K562 (cell line): ENCODE results near the gene CPNE2. TPM values are rescaled to one million over a fixed set of nuclear protein-coding genes. Genes with fewer than 3 reads are reported as not detected.

Experiments
- ATAC-seq: fragments of 200-7000 bp; cut with Tn5 transposase; 3 replicates; pipeline ENCODE4 v1.9.1; 2020; ENCODE audit warnings: moderate library complexity
- BruUV-seq: library from RNA; stranded (reverse); fragments of 400-500 nt; replicated peaks from 2 replicates; lab custom pipeline; 2021; lab: Mats Ljungman, UMichigan
- CTCF ChIA-PET: fragments of 300-600 bp; formaldehyde crosslinking; extraction: SDS; loops from one replicate; lab custom pipeline; 2021; ENCODE audit warnings: low intra/inter-chr PET ratio; lab: Yijun Ruan, JAX
- POLR2A ChIA-PET: fragments of 300-600, 350-650 bp; sonication (Branson Sonifier 250); formaldehyde crosslinking; extraction: SDS; loops from one replicate; lab custom pipeline; 2021; ENCODE audit warnings: antibody characterized with exemption, inconsistent platforms; lab: Yijun Ruan, JAX
- DNase-seq, 4 experiments: peaks; one replicate each; pipeline versions ENCODE4 v3.0.0 to v3.0.0-alpha.2; 2011 to 2018; ENCODE audit warnings: low spot score in 3 of 4, mixed read lengths in 3 of 4; ENCODE audit errors: extremely low read depth in 1 of 4
- FAIRE-seq: peaks from 2 replicates; lab custom pipeline; 2011; peaks lifted over from hg19 to GRCh38; lab: Jason Lieb, UNC
- H2AFZ ChIP-seq: 2 replicates; pipeline ENCODE4 v1.6.0; 2011; ENCODE audit warnings: low read depth, low read length, control low read depth, inconsistent platforms
- H3K27ac ChIP-seq: fragments of 200-600 bp; 3 replicates; pipeline ENCODE4 v1.8.0; 2011; ENCODE audit warnings: low read depth, mild to moderate bottlenecking, control low read depth, inconsistent platforms, low read length, moderate library complexity, mixed read lengths; ENCODE audit errors: extremely low read depth
- H3K27me3 ChIP-seq, 2 experiments: fragments of 300-600 bp in 1 of 2; 2 replicates in 1 of 2; 3 replicates in 1 of 2; pipeline versions ENCODE4 v1.6.0 to v1.8.0; 2011; ENCODE audit warnings: inconsistent platforms in 2 of 2, low read length in 2 of 2, mild to moderate bottlenecking in 1 of 2, mixed read lengths in 1 of 2, moderate library complexity in 1 of 2; ENCODE audit not compliant: control insufficient read depth in 2 of 2, insufficient read depth in 2 of 2
- H3K36me3 ChIP-seq: fragments of 300-600 bp; 3 replicates; pipeline ENCODE4 v1.8.0; 2011; ENCODE audit warnings: mild to moderate bottlenecking, low read length, inconsistent platforms; ENCODE audit not compliant: control insufficient read depth, insufficient read depth
- H3K4me1 ChIP-seq, 2 experiments: fragments of 200-600 bp in 1 of 2; replicated peaks in 1 of 2; 2 replicates in 1 of 2; 3 replicates in 1 of 2; pipeline versions ENCODE4 v1.5.1 to v1.8.0; 2011; ENCODE audit warnings: inconsistent platforms in 2 of 2, low read length in 2 of 2, mild to moderate bottlenecking in 1 of 2, mixed read lengths in 1 of 2, moderate library complexity in 1 of 2; ENCODE audit not compliant: control insufficient read depth in 2 of 2, insufficient read depth in 2 of 2
- H3K4me2 ChIP-seq: 2 replicates; pipeline ENCODE4 v1.6.1; 2011; ENCODE audit warnings: low read length, control low read depth, inconsistent platforms, mixed read lengths; ENCODE audit not compliant: insufficient read depth
- H3K4me3 ChIP-seq: fragments of 200-600 bp; sonication (generic), shearing (Covaris generic); 2 replicates; pipeline ENCODE4 v1.5.1; 2016; ENCODE audit warnings: control low read depth, inconsistent platforms
- H3K79me2 ChIP-seq: fragments of 200-600 bp; 3 replicates; pipeline ENCODE4 v1.8.0; 2011; ENCODE audit warnings: low read length, inconsistent platforms; ENCODE audit not compliant: control insufficient read depth, insufficient read depth
- H3K9ac ChIP-seq, 2 experiments: 2 replicates each; pipeline versions ENCODE4 v1.6.0 to v1.6.1; 2011; ENCODE audit warnings: low read depth in 2 of 2, low read length in 2 of 2, control low read depth in 1 of 2, inconsistent platforms in 1 of 2, mild to moderate bottlenecking in 1 of 2, mixed read lengths in 1 of 2; ENCODE audit not compliant: insufficient read depth in 1 of 2
- H3K9me1 ChIP-seq: one replicate; pipeline ENCODE4 v1.6.0; 2011; ENCODE audit warnings: inconsistent platforms, mild to moderate bottlenecking, low read length, moderate library complexity; ENCODE audit not compliant: control insufficient read depth, insufficient read depth
- H3K9me3 ChIP-seq: replicated peaks from 2 replicates; pipeline ENCODE4 v1.5.1; 2011; ENCODE audit warnings: low read depth, low read length, inconsistent platforms; ENCODE audit not compliant: control insufficient read depth, insufficient read depth
- H4K20me1 ChIP-seq: replicated peaks from 2 replicates; pipeline ENCODE4 v1.6.1; 2011; ENCODE audit warnings: low read length, inconsistent platforms, mixed read lengths; ENCODE audit not compliant: control insufficient read depth, insufficient read depth
- EGR1 ChIP-seq: fragments of 450-650 bp; conservative IDR thresholded peaks from 2 replicates; pipeline ENCODE4 v1.6.1; 2017; ENCODE audit warnings: mild to moderate bottlenecking
- GATAD2A ChIP-seq: fragments of 450-650 bp; IDR thresholded peaks from 2 replicates; pipeline ENCODE4 v1.6.1; 2017
- GTF2E2 ChIP-seq: fragments of 200-800 bp; sonication (Bioruptor generic); IDR thresholded peaks from 2 replicates; pipeline ENCODE4 v1.6.1; 2016; ENCODE audit warnings: missing genetic modification characterization, missing compliant biosample characterization
- HDAC1 ChIP-seq, 2 experiments: fragments of 450-650 bp; IDR thresholded peaks; 2 replicates each; pipeline ENCODE4 v1.6.1; 2016 to 2017; ENCODE audit warnings: inconsistent platforms in 1 of 2, mild to moderate bottlenecking in 1 of 2, moderate library complexity in 1 of 2
- NFIC ChIP-seq: fragments of 450-650 bp; IDR thresholded peaks from 2 replicates; pipeline ENCODE4 v1.6.1; 2017; ENCODE audit warnings: mild to moderate bottlenecking, inconsistent platforms
- PBX2 ChIP-seq, 2 experiments: IDR thresholded peaks in 1 of 2; conservative IDR thresholded peaks in 1 of 2; 2 replicates each; pipeline ENCODE4 v1.6.1; 2016; ENCODE audit warnings: low read depth in 2 of 2, mild to moderate bottlenecking in 1 of 2, missing compliant biosample characterization in 1 of 2, missing genetic modification characterization in 1 of 2, moderate library complexity in 1 of 2
- POU5F1 ChIP-seq: fragments of 150-350 bp; IDR thresholded peaks from 2 replicates; pipeline ENCODE4 v1.6.1; 2014; ENCODE audit warnings: borderline replicate concordance, low read length, low read depth, mild to moderate bottlenecking; ENCODE audit not compliant: partially characterized antibody
- RAD21 ChIP-seq, 2 experiments: fragments of 250-450 bp in 1 of 2; fragments of 450-650 bp in 1 of 2; sonication (Bioruptor Pico) in 1 of 2; formaldehyde crosslinking in 1 of 2; IDR thresholded peaks in 1 of 2; conservative IDR thresholded peaks in 1 of 2; 2 replicates each; pipeline versions ENCODE4 v1.4.0 to v1.8.0; 2020 to 2022; ENCODE audit warnings: mild to moderate bottlenecking in 2 of 2, moderate library complexity in 1 of 2
- RBM34 ChIP-seq: fragments of 200-400 bp; formaldehyde crosslinking; IDR thresholded peaks from 2 replicates; pipeline ENCODE4 v1.6.1; 2018; ENCODE audit warnings: low read length, borderline replicate concordance; ENCODE audit not compliant: insufficient read depth
- STAT5B ChIP-seq: fragments of 250-450 bp; sonication (Bioruptor Pico); IDR thresholded peaks from 2 replicates; pipeline ENCODE4 v1.8.0; 2021; ENCODE audit warnings: mild to moderate bottlenecking, inconsistent platforms
- TAF15 ChIP-seq: fragments of 200-400 bp; formaldehyde crosslinking; IDR thresholded peaks from 2 replicates; pipeline ENCODE4 v1.6.1; 2017; ENCODE audit warnings: mild to moderate bottlenecking, low read depth, low read length, moderate library complexity
- USF1 ChIP-seq: sonication (generic); formaldehyde crosslinking; IDR thresholded peaks from 2 replicates; pipeline ENCODE4 v1.9.0; 2022; ENCODE audit warnings: mild to moderate bottlenecking, missing genetic modification reagents
- ZBED1 ChIP-seq: IDR thresholded peaks from 2 replicates; pipeline ENCODE4 v1.6.1; 2014
- ZBTB49 ChIP-seq: sonication (generic); formaldehyde crosslinking; IDR thresholded peaks from 2 replicates; pipeline ENCODE4 v1.8.0; 2022; ENCODE audit warnings: missing genetic modification reagents, mild to moderate bottlenecking, borderline replicate concordance
- ZNF57 ChIP-seq: fragments of 450-650 bp; formaldehyde crosslinking; IDR thresholded peaks from 2 replicates; pipeline ENCODE4 v1.4.0; 2020; ENCODE audit warnings: mild to moderate bottlenecking, moderate library complexity
- WGBS: fragments of 100-300 bp; shearing (Covaris generic); methylation state at CpG from one replicate; pipeline ENCODE4 v1.1.6; 2016; ENCODE audit warnings: low coverage, mixed read lengths; ENCODE audit not compliant: insufficient coverage; ENCODE audit errors: missing lambda C conversion rate; 5-methylcytosine and 5-hydroxymethylcytosine counted together
- in situ Hi-C: fragments of 300-500 bp; cut with MboI; formaldehyde crosslinking; loops from 4 replicates; pipeline ENCODE4 v1.15.0; 2018; ENCODE audit warnings: inconsistent platforms, mixed read lengths
- intact Hi-C: fragments of 100-400 bp; cut with micrococcal nuclease; formaldehyde crosslinking; loops from 2 replicates; pipeline ENCODE4 v1.14.2; 2022
- polyA plus RNA-seq, 8 experiments: library from polyadenylated mRNA; depleted of rRNA in 4 of 8; stranded (reverse) in 5 of 8; unstranded in 3 of 8; fragments of >200 nt; fragmentation: Nextera tagmentation in 2 of 8; fragmentation: Illumina TruSeq in 1 of 8; extraction: Ambion mirVana in 2 of 8; extraction: Trizol in 1 of 8; gene quantifications; 2 replicates each; pipeline versions ENCODE4 v1.2.1 to v1.2.3, GENCODE V29; 2011 to 2014; ENCODE audit warnings: inconsistent platforms in 1 of 8, missing spikeins in 1 of 8
- total RNA-seq, 7 experiments: library from RNA; depleted of rRNA in 6 of 7; stranded (reverse); fragments of >200 nt in 6 of 7; fragmentation: Illumina TruSeq in 2 of 7; extraction: Trizol in 2 of 7; gene quantifications; 2 replicates each; pipeline versions ENCODE4 v1.2.1 to v1.2.3, GENCODE V29; 2011 to 2021; ENCODE audit warnings: low replicate concordance in 1 of 7

The CPNE2 gene
- total and polyA plus RNA-seq, 9 of the 15 experiments (the other 6 are each of a cell fraction or from before 2014, with no cell fraction given), result 3.0 to 13.9 (median 8.6) TPM

- ChIA-PET POLR2A (no interaction called here), CTCF (interaction anchor here (2.7 kb wide), 1 partner anchor 83 kb away, joined by 34 read pairs; no protein-coding TSS in a partner anchor)
- H3K4me2 ChIP-seq, result no peak overlapping the region
- no peaks in the 10 kb centered on the region for H3K27me3 ChIP-seq
- ATAC-seq (no peak), DNase-seq (no peak), FAIRE-seq (no peak)
- in situ Hi-C loops, result loop anchor here (5.0 kb wide), 1 partner anchor 80 kb away; no protein-coding TSS in a partner anchor
- H3K4me1 ChIP-seq, result no peaks in the 10 kb centered on the region
- no peak overlapping the region for H3K4me3 ChIP-seq
- no peaks in the 10 kb centered on the region for H3K9me1 ChIP-seq
- H3K36me3 ChIP-seq, result peaks cover 88% of the 10 kb centered on the region
- no TSS peak for BruUV-seq
- no peak for TF ChIP-seq HDAC1 (IDR thresholded peaks at IDR 0.05)
- TF ChIP-seq RBM34, result no peak
- no peak for TF ChIP-seq USF1
- no peak for TF ChIP-seq ZBED1
- TF ChIP-seq EGR1, result no peak
- no peak for TF ChIP-seq NFIC
- no peak for TF ChIP-seq TAF15
- TF ChIP-seq POU5F1, result no peak
- no peak for TF ChIP-seq STAT5B (CRISPR knock-in tag)
- TF ChIP-seq PBX2 (CRISPR knock-in tag; IDR thresholded peaks at IDR 0.05; ENCODE audit: low read depth), result no peak
- no peak for TF ChIP-seq PBX2 (tag; conservative IDR thresholded peaks at IDR 0.05; ENCODE audit: low read depth)
- no peak for TF ChIP-seq ZNF57 (CRISPR knock-in tag)
- TF ChIP-seq RAD21 (CRISPR knock-in tag; conservative IDR thresholded peaks at IDR 0.05 in 1 of 2, IDR thresholded peaks at IDR 0.05 in 1 of 2), result no peak
- TF ChIP-seq GTF2E2, result no peak
- TF ChIP-seq GATAD2A, result no peak
- no peak for TF ChIP-seq ZBTB49
- no peaks in the 10 kb centered on the region for H3K9me3 ChIP-seq
- no peaks in the 10 kb centered on the region for H3K79me2 ChIP-seq
- intact Hi-C loops, result no loop called here
- no peak overlapping the region for H2AFZ ChIP-seq
- 95% methylated on average over 7 of the region's 7 CpGs for WGBS
- no peak overlapping the region for H3K9ac ChIP-seq
- no peaks in the 10 kb centered on the region for H4K20me1 ChIP-seq
- H3K27ac ChIP-seq, result no peak overlapping the region
Observed at GRCh38 chr16:57166951-57167350, 74.6 kb downstream of the CPNE2 start.
